Measurements from ENCODE around the gene C6orf15. TPM values are rescaled to one million over a fixed set of nuclear protein-coding genes. Genes with fewer than 3 reads are reported as not detected.
A peak's percentile ranks its signal among the peaks of the same experiment; 100 is the strongest.

C6orf15 gene
- total and polyA plus RNA-seq, 5 donors: not detected

DNA sequence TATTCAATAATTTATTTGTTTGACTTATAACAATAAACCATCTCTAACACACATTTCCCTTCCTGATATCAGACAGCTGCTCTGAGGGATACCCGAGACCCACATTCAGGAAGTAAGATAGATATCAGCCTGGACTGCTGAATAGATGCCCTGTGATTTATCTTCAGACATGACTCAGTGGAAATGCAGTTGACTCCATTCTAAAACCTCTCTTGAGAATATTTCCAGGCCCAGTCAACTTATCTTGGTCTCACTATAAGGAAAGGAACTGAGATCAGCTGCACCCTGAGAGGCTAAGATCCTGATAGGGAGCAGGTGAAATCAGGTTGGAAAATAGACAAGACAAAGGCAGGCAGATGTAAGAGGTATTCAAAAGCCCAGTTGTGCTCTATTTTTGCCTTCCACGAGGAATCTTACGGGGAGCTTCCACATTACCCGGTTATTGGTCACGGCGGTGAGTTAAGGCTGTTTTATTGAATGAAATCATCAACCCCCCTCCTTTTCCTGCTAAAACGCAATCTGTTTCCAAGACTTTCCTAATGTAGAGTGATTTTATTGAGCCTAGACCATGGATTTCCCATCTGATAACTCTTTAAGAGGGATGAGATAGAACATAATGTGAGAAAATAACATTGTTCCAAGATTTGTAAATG lies 25.5 kb downstream of the C6orf15 start:
- intact Hi-C loops (cut with DNase I): loop anchor here in 2 of 4 donors (10.0 kb wide), 2 partner anchors 252 to 412 kb away; partner anchors contain the start of gene DHX16 (in 1 of the 2)
- 25% methylated on average over 7 of the region's 7 CpGs for WGBS

GRCh38 chr6:31083742-31084354 lies 28.5 kb downstream of the C6orf15 start:
- ATAC-seq (peak in 1 of 2 donors; percentile 28), DNase-seq (peak; percentile 48 to 56 (median 55))
- intact Hi-C loops (cut with DNase I): loop anchor here in 2 of 4 donors (10.0 kb wide), 2 partner anchors 249 to 409 kb away; partner anchors contain the start of gene DHX16 (in 1 of the 2)
- Histone ChIP-seq H3K9me3 (ENCODE audit: control insufficient read depth, low read length) (no peaks in the 10 kb centered on the region), H3K4me1 (ENCODE audit: control insufficient read depth, insufficient read depth, low read length) (peaks cover 2% of the 10 kb centered on the region), H3K27ac (ENCODE audit: low read length) (no peak overlapping the region), H3K27me3 (ENCODE audit: control insufficient read depth, insufficient read depth) (no peaks in the 10 kb centered on the region), H3K4me3 (ENCODE audit: low read length) (no peak overlapping the region)
- WGBS: 28% methylated on average over 8 of the region's 8 CpGs

More for the DNA sequence above, 25.5 kb downstream of the C6orf15 start:
- Histone ChIP-seq H3K9me3 (ENCODE audit: control insufficient read depth, low read length) (no peaks in the 10 kb centered on the region), H3K4me1 (ENCODE audit: control insufficient read depth, insufficient read depth, low read length) (peaks cover 2% of the 10 kb centered on the region), H3K27ac (ENCODE audit: low read length) (no peak overlapping the region), H3K27me3 (ENCODE audit: control insufficient read depth, insufficient read depth) (no peaks in the 10 kb centered on the region), H3K4me3 (ENCODE audit: low read length) (no peak overlapping the region)
- ATAC-seq (peak; percentile 9 to 39), DNase-seq (no peak)

GRCh38 chr6:31081872-31082271 lies 30.5 kb downstream of the C6orf15 start:
- WGBS: 87% methylated on average over 6 of the region's 6 CpGs
- DNase-seq: no peak

GRCh38 chr6:31079656-31080261 lies 32.6 kb downstream of the C6orf15 start:
- H3K4me3 ChIP-seq (ENCODE audit: low read length): no peak overlapping the region
- H3K9me3 ChIP-seq (ENCODE audit: control insufficient read depth, low read length): no peaks in the 10 kb centered on the region
- no peak overlapping the region for H3K27ac ChIP-seq (ENCODE audit: low read length)
- ATAC-seq (peak; percentile 73), DNase-seq (peak in 2 of 3 donors; percentile 35 to 82)
- H3K4me1 ChIP-seq (ENCODE audit: control insufficient read depth, insufficient read depth, low read length): no peaks in the 10 kb centered on the region
- 19% methylated on average over 22 of the region's 22 CpGs for WGBS
- H3K27me3 ChIP-seq (ENCODE audit: control insufficient read depth, insufficient read depth): no peaks in the 10 kb centered on the region
- intact Hi-C loops (cut with DNase I): loop anchor here in 3 of 4 donors (5.0 to 10.0 kb wide), 4 partner anchors 165 to 405 kb away; partner anchors contain the start of genes DHX16 (in 1 of the 3) and VARS2 (in 1 of the 3)

More at GRCh38 chr6:31081872-31082271, 30.5 kb downstream of the C6orf15 start:
- no peak for ATAC-seq
- no peak overlapping the region for H3K4me3 ChIP-seq (ENCODE audit: low read length)
- no peaks in the 10 kb centered on the region for H3K27me3 ChIP-seq (ENCODE audit: control insufficient read depth, insufficient read depth)
- intact Hi-C loops (cut with DNase I): loop anchor here in 2 of 4 donors (10.0 kb wide), 2 partner anchors 247 to 407 kb away; partner anchors contain the start of gene DHX16 (in 1 of the 2)
- no peaks in the 10 kb centered on the region for H3K9me3 ChIP-seq (ENCODE audit: control insufficient read depth, low read length)
- H3K4me1 ChIP-seq (ENCODE audit: control insufficient read depth, insufficient read depth, low read length): no peaks in the 10 kb centered on the region
- H3K27ac ChIP-seq (ENCODE audit: low read length): no peak overlapping the region

DNA sequence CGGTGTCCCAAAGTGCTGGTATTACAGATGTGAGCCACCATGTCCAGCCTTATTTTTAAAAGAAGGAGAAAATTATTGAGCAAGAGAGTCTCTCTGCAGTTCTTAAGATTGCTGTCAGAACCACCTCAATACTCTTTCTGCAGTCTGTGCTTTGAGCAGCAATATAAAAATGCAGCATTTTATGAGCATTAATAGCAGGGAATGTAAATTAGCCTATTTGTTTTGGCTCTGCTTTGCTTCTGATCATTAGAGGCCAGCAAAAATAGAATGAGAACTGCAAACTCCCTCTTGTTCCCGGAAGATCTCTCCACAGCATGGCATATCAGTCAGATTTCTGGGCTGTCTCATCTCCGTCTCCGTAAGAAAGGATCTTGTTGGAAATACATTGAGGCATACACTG lies 35.8 kb downstream of the C6orf15 start:
- no peaks in the 10 kb centered on the region for H3K27me3 ChIP-seq (ENCODE audit: control insufficient read depth, insufficient read depth)
- H3K9me3 ChIP-seq (ENCODE audit: control insufficient read depth, low read length): no peaks in the 10 kb centered on the region
- H3K27ac ChIP-seq (ENCODE audit: low read length): no peak overlapping the region
- intact Hi-C loops (cut with DNase I): loop anchor here in 2 of 4 donors (5.0 to 10.0 kb wide), 2 partner anchors 162 to 249 kb away; partner anchors contain the start of gene VARS2 (in 1 of the 2)
- DNase-seq (no peak), ATAC-seq (no peak)
- H3K4me3 ChIP-seq (ENCODE audit: low read length): no peak overlapping the region
- H3K4me1 ChIP-seq (ENCODE audit: control insufficient read depth, insufficient read depth, low read length): no peaks in the 10 kb centered on the region
- 81% methylated on average over 4 of the region's 4 CpGs for WGBS

DNA sequence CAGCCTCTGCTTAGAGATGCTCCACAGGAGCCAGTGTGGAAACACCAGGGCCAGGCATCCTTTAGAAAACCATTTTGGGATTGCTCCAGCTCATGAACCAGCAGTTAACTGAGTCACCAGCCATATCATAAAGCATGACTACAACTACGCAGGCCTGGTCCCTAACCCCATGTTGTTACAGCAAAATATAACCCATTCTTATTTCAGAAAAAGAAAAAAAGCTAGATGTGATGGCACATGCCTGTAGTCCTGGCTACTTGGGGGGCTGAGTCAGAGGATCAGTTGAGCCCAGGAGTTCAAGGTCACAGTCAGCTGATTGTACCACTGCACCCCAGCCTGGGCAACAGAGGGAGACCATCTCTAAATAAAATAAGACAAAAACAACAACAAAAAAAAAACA lies 36.8 kb downstream of the C6orf15 start:
- WGBS: 83% methylated on average over 1 of the region's 1 CpG
- Histone ChIP-seq H3K4me1 (ENCODE audit: control insufficient read depth, insufficient read depth, low read length) (no peaks in the 10 kb centered on the region), H3K27me3 (ENCODE audit: control insufficient read depth, insufficient read depth) (no peaks in the 10 kb centered on the region), H3K4me3 (ENCODE audit: low read length) (no peak overlapping the region), H3K9me3 (ENCODE audit: control insufficient read depth, low read length) (no peaks in the 10 kb centered on the region), H3K27ac (ENCODE audit: low read length) (no peak overlapping the region)
- intact Hi-C loops (cut with DNase I): loop anchor here in 2 of 4 donors (5.0 to 10.0 kb wide), 2 partner anchors 161 to 248 kb away; partner anchors contain the start of gene VARS2 (in 1 of the 2)
- no peak for DNase-seq
- no peak for ATAC-seq

DNA sequence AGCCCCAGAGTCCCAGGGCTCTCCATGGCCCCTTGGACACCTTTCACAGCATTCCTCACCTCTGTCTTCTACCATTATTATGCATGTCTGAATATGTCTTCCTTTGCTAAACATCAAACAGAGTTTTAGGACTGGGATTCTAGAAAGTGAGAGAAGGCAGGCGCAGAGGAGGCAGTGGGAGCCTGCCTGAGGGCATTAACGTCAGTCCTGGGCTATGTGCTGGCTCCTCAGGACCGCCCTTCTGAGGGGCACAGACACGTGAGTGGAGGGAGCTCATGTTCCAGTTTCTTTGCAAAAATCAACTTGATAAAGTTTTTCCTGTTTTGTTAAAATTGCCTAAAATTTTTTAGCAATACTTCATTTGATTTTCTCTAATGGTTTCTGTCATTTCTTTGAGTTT lies 38.0 kb downstream of the C6orf15 start:
- 86% methylated on average over 4 of the region's 4 CpGs for WGBS
- Histone ChIP-seq H3K9me3 (ENCODE audit: control insufficient read depth, low read length) (no peaks in the 10 kb centered on the region), H3K4me3 (ENCODE audit: low read length) (no peak overlapping the region), H3K4me1 (ENCODE audit: control insufficient read depth, insufficient read depth, low read length) (no peaks in the 10 kb centered on the region), H3K27ac (ENCODE audit: low read length) (no peak overlapping the region), H3K27me3 (ENCODE audit: control insufficient read depth, insufficient read depth) (no peaks in the 10 kb centered on the region)
- no peak for DNase-seq
- no peak for ATAC-seq
- intact Hi-C loops (cut with DNase I): loop anchor here in 2 of 4 donors (5.0 to 10.0 kb wide), 3 partner anchors 157 to 247 kb away; partner anchors contain the start of gene VARS2 (in 1 of the 2)

GRCh38 chr6:31070711-31071197 lies 41.6 kb downstream of the C6orf15 start:
- Histone ChIP-seq H3K4me3 (ENCODE audit: low read length) (no peak overlapping the region), H3K27me3 (ENCODE audit: control insufficient read depth, insufficient read depth) (no peaks in the 10 kb centered on the region), H3K9me3 (ENCODE audit: control insufficient read depth, low read length) (no peaks in the 10 kb centered on the region), H3K4me1 (ENCODE audit: control insufficient read depth, insufficient read depth, low read length) (no peaks in the 10 kb centered on the region), H3K27ac (ENCODE audit: low read length) (no peak overlapping the region)
- peak; percentile 75 to 86 for ATAC-seq
- DNase-seq: peak in 1 of 3 donors; percentile 58
- intact Hi-C loops (cut with DNase I): loop anchor here in 2 of 4 donors (5.0 to 10.0 kb wide), 3 partner anchors 153 to 243 kb away; partner anchors contain the start of gene VARS2 (in 1 of the 2)
- WGBS: 36% methylated on average over 6 of the region's 6 CpGs

- ATAC-seq (peak; percentile 87 to 92), DNase-seq (peak; percentile 74 to 91 (median 86))
- intact Hi-C loops (cut with DNase I): loop anchor here in 1 of 4 donors (2.0 to 5.0 kb wide), 2 partner anchors 154 to 242 kb away; partner anchors contain the start of gene VARS2
- H3K9me3 ChIP-seq (ENCODE audit: control insufficient read depth, low read length): no peaks in the 10 kb centered on the region
- H3K4me1 ChIP-seq (ENCODE audit: control insufficient read depth, insufficient read depth, low read length): no peaks in the 10 kb centered on the region
- H3K4me3 ChIP-seq (ENCODE audit: low read length): no peak overlapping the region
- no peaks in the 10 kb centered on the region for H3K27me3 ChIP-seq (ENCODE audit: control insufficient read depth, insufficient read depth)
- H3K27ac ChIP-seq (ENCODE audit: low read length): no peak overlapping the region
- 49% methylated on average over 13 of the region's 13 CpGs for WGBS
These were observed 43.6 kb downstream of the C6orf15 start for GRCh38 chr6:31068669-31069340.

All from right cardiac atrium (tissue), 5 donors.